Erythroblast (primary cell): ENCODE measurements around the gene TGM3.

Source experiments
- GATA1 ChIP-seq: IDR thresholded peaks from 2 replicates; pipeline ENCODE4 v1.6.1; 2011; ENCODE audit warnings: low read depth, mild to moderate bottlenecking, control low read depth, low read length, moderate library complexity
- POLR2A ChIP-seq: IDR thresholded peaks from 2 replicates; pipeline ENCODE4 v1.6.1; 2011; ENCODE audit warnings: mild to moderate bottlenecking, low read length

GRCh38 chr20:2282181-2282580 is 13.6 kb upstream of the TGM3 start:
- TF ChIP-seq POLR2A, result no peak
- no peak for TF ChIP-seq GATA1
